Glomerular endothelial cell (primary cell): Measurements from ENCODE around the gene MAGI2. TPM values are rescaled to one million over a fixed set of nuclear protein-coding genes. Genes with fewer than 3 reads are reported as not detected.

ENCODE experiments used
- DNase-seq: peaks from one replicate; pipeline ENCODE4 v3.0.0-alpha.2; 2011; ENCODE audit warnings: low read depth, low spot score; ENCODE audit errors: extremely low read depth
- total RNA-seq: library from RNA; depleted of rRNA; stranded (reverse); fragments of >200 nt; gene quantifications from 2 replicates; pipeline ENCODE4 v1.2.3, GENCODE V29; 2015

MAGI2 gene
- total RNA-seq, 1 donor from 2014 or later = 6.7 TPM

DNA sequence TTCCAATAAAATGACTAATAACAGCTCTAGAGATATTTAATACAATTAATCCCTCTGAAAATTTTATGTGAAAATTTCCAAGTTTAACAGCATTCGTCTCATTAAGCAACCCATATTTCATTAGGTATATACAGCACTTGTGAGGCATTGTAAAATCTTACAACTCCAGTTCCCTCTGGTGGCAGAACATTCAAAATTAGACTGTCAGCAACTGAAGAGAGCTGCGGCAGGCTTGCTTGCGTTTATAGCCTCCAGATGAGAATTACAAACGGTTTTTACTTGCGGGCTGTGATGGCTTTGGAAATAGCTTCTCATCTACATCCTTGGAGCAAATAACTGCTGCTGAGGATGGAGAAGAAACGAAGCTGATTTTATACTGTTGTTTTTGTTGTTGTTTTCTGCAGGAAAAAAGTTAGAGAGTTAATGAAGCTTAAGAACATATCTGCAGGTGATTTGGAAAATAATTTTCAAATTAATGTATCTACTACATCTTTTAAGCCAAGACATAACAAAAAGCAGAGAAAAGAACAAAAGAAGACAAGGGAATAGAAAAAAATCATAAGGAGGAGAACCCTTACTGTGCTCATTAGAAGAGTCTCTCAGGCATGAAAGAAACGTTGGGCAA, 171.3 kb downstream of the MAGI2 start:
- DNase-seq = no peak

DNA sequence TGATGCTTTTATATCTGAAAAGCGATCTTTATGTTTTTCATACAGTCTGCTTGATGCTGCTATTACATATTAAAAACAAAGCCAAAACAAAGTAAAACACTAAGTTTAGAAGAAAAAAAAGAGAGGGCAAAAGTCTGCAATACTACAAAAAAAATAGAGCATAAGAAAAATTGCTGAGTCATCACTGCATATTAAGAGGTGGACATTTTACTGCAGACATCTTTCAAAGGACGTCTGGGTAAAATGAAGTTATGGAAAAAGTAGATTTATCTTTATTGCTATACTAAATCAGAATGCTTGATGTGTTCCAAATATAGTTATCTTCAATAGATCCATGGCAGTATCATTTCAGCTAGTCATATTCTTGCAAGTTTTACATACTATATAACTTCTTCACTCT, 172.0 kb downstream of the MAGI2 start:
- DNase-seq = no peak

DNA sequence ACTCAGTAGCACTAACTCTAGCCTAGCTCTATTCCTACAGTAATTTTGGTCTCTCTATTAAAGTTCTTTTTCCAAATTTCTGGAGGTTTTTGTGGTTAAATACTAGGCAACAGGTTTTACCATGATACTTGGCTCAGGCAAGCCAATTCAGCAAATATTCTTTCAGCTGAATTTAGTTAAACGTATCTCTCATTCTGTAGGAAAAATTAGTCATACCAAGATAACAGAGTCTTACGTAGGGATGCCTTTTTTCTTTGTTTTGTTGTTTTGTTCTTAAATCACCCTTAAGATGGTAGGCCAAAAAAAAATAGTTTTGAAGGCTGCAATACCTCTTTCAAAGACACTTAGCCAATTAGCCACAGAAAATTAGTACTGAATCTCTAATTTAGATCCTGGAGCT, 180.5 kb downstream of the MAGI2 start:
- no peak for DNase-seq

DNA sequence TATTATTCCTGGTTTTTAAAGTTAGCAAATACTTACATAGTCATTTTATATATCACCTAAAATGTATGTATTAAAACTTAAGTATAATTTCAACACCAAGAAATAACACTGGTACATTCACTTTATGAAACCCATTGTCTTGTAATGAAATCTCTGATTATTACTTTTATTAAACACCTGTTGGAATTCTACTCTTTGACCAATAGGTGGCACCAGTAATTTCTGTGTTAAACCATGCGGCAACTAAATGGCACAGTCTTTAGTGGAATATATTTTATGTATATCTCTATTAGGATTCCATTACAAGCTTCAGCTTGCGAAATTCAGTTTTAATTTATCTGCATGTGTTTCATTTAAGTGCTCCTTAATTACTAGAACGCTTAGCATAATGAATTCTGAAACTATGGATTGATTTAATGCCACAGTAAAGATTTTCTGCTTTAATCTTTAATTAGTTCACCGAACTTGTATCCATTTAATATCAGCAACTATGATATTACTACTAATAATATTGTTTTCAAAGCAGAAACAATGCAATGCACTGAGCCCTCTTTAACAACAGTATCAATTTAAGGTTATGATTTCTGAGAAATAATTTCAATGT, 181.3 kb downstream of the MAGI2 start:
- DNase-seq = no peak

DNA sequence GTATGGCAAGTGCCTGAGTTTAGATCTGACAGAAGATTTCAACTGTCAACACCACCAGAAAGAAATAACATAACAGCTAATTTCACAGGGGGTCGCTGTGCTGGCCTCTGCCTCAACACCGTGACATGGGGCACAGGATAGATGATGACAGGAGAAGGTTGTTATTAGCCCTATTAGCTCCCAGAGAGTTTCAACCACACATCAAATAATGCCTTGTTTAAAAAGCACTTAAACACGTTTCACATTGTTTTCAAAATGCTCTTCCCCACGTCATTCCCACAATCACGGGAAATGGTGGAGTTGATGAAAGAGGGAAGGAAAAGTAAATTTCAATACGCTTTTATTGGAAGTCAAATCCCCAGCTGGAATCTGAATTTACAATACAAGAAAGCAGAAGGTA, 184.7 kb downstream of the MAGI2 start:
- no peak for DNase-seq

DNA sequence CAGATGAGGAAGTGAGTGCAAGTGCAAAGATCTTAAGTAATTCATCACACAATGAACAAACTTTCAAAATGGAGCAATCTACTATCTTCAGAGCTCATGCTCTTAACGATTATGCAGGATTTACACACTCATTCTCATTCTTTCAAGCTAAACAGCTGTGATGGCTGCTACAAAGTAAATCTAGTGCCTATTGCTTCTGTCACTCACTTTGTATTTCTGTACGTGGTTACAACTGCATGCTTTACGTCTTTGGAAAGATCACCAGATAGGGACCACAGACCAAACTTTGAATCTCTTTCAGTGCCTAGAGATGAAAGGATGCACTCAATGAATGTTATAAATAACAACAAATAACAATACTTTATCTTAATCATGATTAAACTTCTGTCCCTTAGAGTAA, 194.6 kb downstream of the MAGI2 start:
- DNase-seq = no peak

DNA sequence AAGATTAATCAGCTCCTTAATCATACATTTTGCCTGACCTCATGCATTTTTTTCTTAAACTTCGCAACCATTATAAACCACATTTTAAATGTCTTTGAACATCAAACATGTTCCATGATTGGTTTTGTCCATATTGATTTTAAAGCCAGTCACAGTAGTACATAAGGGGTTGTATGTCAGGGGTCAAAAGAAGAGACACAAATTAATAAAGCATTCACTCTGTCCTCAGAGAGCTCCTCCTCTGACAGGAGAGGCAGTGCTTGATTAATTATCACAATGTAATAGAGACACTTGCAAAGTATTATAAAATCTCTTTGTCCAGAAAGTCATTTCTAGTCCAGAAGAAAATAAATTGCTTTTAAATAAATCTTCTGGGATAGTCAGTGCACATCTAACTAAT, 195.5 kb downstream of the MAGI2 start:
- DNase-seq = no peak

DNA sequence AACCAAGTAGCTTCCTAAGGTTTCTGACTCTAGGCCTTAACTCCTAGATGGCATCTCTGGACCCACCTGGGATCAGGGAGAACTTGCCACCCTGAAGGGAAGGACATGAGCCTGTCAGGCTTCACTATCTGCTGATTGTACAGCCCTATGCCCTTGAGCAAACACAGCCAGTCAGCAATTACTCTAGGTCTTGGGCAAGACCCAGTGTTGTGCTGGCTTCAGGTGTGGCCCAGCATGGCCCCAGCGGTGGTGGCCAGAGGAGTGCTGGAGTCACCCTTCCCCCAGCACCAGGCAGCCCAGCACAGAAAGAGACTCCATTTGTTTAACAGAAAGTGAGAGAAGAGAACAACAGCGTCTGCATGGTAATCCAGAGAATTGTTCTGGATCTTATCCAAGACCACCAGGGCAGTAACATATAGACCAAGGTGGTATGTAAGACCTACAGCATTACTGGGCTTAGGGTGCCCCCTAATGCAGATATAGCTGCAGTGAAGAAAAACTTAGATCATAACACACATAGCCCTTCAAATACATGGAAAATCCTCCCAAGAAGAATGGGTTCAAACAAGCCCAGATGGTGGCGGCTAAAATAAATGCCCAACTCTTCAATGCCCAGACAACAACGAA, 207.7 kb downstream of the MAGI2 start:
- no peak for DNase-seq

DNA sequence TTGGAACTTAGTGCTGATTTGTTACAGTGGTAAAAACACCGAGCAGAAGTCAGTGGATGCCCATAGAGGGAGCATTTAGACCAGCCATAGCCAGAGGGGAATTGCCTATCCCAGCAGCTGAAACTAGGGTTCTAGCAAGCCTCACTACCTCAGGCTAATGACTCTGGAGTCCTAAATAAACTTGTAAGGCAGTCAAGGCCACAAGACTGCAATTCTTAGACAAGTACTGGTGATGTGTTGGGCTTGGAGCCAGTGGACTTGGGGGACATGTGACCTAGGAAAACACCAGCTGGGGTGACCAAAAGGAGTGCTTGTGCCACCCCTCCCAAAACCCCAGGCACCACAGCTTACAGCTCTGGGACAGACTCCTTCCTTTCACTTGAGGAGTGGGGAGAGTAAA, 209.0 kb downstream of the MAGI2 start:
- no peak for DNase-seq

DNA sequence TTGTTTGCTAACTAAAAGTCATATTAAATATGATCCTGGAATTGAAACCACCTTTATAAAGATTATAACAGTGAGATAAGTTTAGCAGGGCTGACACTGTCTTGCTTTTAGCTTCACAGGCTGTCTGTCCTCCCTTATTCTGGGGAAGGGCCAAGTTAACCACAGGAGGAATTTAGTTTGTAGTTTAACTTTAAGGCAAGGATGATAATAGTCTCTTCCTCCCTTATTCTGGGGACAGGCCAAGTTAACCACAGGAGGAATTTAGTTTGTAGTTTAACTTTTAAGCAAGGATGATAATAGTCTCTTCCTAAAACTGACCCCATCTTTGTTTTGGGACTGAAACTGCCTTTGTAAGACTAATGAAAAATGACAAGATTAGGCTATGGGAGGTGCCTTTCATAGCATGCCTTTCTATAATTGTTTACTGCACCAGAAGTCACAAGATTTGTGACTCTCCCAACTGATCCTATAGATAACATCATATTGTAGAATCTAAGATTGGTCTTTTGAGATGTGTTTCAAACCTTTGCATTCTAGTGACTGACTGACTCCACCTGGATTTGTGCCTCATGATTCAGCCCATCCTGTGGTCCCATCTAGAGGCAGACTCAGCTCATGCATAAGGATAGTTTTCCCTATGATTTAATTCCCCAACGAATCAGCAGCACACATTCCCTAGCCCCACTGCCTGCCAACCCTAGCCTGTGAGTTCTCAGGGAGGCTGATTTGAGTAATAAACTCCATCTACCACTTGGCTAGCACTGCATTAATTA, 212.0 kb downstream of the MAGI2 start:
- DNase-seq = no peak

DNA sequence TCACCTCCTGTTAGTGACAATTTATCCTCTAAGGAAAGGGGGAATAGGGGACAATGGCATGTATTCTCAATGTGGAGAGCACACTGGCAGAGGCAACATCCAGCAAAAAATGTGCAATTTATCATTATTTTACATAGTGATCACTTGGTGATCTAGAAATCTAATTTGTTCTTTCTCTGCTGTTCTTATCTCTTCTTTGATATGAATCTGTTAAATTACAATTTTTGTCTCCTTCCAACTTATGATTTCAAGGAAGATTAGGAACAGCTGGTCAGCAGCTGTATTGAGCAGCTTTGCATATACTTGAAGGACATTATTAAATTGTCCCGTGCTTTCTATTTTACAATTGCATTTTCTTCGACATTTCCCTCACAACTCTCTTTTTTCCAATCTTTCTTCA, 213.1 kb downstream of the MAGI2 start:
- no peak for DNase-seq

DNA sequence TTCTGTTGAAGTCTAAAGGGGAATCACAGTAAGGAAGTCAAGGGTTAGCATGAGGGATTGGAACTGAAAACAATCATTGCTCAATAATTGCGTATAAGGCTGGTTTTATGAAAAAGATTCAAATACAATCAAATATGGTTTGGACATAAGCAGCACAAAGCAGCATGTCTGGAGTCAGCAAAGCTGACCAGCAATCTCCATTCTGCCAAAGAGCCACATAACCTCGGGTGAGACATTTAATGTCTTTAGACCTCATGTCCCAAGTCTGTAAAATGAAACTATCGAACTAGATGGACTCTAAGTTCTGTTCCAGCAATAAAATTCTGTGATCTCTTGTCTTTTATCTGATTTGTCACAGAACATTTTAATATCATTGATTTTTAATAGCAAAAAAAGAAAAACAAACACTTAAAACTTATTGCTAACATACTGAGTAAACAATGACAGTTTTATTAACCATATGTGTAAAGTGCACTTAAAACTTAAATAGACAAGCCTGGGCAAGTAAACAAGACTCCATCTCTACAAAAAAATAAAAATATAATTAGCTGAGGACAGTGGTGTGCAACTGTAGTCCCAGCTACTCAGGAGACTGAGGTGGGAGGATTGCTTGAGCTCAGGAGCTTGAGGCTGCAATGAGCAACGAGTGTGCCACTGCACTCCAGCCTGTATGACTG, 217.0 kb downstream of the MAGI2 start:
- DNase-seq = no peak

DNA sequence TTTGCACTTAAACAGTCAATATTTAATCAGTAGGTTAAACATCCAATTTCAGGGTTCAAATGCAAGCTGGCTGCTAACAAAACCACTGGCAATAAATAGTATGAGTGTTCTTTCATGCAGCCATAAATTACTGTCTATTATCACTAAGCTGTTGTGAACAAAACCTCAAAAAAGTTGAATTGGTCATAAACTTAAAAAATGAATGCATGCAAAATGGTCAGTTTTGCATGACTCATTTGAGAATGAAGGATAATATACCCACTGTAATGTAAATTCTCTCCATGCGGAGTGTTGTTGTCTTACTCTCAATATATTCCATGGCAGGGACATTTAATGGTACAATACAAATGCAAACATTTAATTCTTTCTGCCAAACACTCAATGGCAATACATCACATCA, 226.4 kb downstream of the MAGI2 start:
- DNase-seq = no peak

DNA sequence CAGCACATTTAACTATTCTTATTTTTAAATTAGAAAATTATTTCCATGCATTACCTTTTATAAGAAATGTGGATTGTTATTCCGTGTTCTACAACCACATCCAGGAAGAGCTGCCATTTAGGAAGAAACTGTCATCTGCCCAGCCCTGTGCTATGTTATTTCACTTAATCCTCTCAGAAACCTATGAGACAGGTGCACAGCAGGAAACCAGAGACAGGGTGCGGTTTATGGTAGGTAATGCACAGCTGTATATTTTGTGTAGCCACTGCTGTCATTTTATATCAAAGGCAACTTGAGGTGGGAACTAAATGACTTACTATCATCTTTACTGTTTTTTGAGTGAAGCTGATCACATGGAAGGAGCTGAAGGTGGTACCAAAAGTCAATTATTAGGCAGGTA, 232.3 kb downstream of the MAGI2 start:
- no peak for DNase-seq

DNA sequence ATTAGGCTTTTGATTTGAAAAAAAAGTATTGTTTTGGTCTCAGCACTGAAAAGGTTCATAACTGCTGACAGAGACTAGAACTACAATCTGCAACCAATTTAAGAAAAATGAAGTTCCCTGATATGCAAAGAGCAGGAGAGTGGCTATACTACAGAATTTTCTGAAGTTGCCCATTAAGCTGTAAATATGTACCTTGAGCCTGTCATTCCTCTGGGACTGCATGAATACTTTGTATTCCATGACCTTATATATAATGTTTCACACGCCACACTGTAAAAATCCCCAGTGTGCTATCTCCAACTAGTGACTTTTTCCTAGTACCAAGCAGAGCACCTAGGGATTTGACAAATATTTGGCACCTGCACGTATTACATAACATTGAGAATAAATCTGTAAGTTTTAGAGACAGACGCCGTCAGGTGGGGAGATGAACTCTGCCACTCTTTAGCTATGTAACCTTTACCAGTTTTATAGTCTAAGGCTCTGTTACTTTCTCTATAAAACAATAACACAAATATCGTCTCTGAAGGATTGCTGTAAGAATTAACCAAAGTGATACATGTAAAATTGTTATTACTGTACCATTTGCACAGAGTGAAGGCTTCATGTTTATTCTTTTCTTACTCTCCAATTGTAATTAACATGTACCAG, 235.4 kb downstream of the MAGI2 start:
- DNase-seq = no peak

DNA sequence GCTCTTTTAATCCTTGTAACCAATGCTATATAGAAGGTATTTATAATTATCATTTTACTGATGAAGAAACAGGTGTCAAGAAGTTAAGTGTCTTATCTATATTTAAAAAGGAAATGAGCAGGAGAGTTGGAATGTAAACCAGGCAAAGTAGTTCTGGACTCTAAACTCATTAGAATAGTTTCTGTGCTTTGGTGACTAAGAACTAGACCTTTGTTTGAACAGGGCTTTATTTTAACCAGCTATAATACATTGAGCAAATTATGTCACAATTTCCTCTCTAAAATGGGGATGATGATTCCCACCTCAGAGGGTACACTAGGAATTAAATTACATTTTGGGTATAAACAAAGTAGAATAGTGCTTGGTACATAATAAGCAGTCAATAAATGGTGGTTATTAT, 236.0 kb downstream of the MAGI2 start:
- peak; percentile 12 for DNase-seq

DNA sequence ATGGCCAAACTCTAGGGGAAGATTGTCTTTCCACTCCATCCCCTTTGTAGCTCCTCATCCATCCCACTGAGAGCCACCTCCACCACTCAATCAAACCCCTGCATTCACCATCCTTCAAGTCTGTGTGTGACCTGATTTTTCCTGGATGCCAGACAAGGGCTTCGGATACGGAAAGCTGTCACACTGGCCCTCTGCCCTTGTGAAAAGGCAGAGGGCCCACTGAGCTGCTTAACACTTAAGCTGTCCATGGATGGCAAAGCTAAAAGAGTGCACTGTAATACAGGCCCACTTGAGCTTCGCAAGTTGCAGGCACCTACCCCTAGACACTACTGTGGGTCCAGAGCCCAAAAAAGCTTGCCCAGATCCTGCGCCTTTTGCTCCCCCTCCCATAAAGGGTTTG, 237.2 kb downstream of the MAGI2 start:
- no peak for DNase-seq

DNA sequence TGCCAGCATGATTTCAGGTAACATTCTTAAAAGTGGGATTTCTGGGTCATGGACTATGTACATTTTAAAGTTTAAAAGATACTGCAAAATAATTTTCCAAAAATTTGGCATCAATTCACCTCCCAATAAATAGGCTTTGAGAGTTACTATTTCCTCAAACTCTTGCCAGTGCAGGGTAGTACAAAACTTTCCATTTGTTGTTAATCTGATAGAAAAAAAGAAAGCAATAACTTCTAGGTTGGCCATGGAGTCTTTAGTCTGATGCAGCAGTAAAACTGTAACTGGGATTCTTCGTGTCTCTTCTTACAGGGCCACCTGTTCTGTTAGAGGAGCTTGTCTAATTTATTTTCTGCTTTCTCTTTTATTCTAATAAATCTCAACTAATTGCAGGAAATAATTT, 241.1 kb downstream of the MAGI2 start:
- DNase-seq = no peak

DNA sequence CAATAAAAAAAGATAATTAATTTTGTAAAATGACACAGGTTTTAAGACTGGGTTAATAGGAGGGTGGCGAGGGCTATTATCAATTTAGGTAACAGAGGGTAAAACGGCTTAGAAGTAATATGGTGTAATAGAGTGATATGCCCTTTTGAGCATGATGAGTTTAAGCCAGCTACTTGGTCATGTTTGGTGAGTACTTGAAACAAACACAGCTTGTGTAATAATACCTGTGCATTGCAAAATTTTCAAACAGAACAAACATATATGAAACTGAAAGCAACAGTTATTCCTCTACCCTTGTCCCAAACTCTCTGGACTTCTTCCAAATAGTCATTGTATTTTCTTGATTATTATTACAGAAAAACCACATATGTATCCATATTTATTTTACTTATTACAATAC, 241.7 kb downstream of the MAGI2 start:
- DNase-seq = no peak

DNA sequence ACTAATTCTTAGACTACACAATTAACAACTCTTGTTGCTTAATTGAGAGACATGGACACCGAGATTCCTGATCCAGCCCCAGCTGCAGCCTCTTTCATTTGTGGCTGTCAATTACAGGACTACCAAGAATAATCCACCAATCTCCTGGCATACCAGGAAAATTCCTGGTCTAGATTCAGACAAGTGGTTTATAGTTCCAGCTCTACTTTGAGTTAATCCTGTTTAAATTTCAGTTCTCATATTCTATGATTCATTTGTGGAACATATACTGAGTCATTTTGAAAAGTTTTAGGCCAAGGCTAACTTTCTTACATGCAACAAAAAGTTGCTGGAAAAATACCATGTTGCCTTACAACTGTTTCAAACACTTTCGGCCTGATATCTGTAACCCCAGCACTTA, 253.5 kb downstream of the MAGI2 start:
- DNase-seq = no peak

DNA sequence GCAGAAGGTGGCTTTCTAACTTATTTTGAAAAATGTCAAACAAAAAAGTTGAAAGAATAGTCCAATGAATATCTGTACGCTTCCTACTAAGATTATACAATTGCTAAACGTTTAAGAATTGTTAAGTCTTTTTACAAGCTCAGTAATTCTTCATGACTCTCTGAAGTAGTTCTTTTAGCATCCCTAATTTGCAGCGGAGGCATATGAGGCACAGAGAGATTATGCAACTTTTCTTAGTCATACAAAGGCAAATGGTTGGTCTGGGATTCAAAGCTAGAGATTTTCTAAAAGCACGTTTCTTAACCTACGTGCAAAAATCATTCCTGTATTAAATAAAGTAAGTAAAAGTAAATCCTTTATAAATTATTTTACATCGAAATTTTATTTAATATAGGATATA, 254.2 kb downstream of the MAGI2 start:
- no peak for DNase-seq
